Hippocampal formation (tissue), 2 donors: ENCODE results near the gene LRRC70.

ENCODE experiments used
- DNase-seq, 2 donors: peaks; one replicate each; lab custom pipeline; 2025; lab: John Stamatoyannopoulos, UW

Gene LRRC70

GRCh38 chr5:62575066-62575465 is 3.6 kb upstream of the LRRC70 start:
- DNase-seq: no peak

DNA sequence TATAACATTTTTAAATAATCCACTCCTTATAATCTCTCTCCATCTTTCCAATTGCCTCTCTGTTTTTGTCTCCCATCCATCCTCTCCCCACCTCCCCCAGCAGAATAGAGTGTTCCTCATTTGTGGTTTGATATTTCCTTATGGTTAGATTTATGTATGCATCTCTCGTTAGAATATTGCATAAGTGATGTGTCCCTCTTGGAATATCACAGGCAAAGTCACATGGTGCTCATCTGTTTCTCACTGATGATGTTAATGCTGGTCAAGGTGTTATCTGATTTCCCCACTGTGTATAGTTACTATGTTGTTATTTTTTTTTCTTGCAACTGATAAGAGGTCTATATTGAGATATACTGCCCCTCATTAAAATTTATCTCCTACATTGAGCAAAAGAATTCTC is 3.1 kb upstream of the LRRC70 start:
- DNase-seq: no peak

GRCh38 chr5:62576570-62577170 is 1.9 kb upstream of the LRRC70 start:
- DNase-seq: no peak

DNA sequence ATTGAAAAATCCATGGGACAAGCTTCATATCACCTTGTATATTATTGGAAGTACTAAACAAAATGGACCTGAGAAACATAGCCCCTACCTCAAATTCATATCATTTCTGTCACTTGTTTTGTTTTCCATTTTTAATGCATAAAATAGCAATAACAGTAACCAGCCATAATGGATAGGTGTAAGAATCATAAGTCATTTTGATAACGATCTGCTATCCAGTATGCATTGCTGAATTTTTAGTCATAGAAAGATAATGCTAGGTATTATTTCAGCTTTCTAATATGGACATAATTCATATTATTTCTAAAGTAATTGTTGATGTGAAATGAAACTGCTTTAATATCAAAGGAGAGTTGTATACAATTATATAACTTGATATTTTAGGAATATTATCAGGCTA is 1.1 kb upstream of the LRRC70 start:
- no peak for DNase-seq

DNA sequence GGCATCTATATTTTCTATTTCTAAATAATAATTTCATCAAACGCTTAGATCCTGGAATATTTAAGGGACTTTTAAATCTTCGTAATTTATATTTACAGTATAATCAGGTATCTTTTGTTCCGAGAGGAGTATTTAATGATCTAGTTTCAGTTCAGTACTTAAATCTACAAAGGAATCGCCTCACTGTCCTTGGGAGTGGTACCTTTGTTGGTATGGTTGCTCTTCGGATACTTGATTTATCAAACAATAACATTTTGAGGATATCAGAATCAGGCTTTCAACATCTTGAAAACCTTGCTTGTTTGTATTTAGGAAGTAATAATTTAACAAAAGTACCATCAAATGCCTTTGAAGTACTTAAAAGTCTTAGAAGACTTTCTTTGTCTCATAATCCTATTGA is 1.1 kb downstream of the LRRC70 start:
- no peak for DNase-seq

DNA sequence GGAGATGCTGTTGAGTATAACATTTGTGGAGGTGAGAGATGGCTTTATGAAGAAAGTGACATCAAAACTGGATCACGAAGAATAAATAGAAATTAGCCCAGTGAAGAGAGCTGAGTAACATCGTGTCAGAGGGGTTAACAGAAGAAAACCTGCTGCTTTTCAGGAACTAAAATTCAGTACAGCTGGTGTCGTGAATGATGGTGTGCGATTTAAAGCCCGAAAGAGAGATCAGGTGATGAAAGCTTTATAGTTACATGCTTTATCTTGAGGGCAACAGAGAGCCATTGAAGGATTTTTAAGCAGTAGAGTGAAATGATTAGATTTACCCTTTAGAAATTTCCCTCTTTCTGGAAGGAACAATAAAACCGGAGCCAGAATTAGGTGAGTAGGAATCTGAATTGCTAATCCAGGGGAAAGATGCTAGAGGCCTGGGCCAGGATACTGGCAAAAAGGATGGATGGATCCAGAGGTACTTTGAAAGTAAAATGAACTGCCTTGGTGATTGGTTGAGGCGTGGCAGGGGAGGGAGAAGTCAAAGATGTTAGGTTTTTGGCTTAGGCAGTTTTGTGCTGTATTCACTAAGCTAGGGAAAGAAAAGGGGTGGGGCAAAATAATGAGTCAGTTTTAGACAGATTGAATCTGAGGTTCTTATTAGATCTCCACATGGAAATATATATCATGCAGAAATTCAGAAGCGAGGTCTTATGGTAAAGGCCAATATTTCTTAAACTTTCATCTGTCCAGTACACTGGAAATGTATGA is 3.4 kb downstream of the LRRC70 start:
- no peak for DNase-seq

DNA sequence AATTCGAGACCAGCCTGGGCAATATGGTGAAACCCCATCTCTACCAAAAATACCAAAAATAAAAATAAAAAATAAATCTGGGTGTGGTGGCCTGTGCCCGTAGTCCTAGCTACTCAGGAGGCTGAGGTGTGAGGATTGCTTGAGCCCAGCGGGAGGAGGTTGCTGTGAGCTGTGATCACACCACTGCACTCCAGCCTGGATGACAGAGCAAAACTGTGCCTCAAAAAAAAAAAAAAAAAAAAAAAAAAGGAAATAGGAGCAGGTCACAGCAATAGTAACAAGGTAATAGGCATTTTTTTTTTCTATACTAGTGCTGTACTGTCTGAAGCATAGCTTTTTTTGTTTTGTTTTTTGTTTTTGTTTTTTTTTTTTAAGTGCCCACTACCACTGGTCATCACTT is 5.8 kb downstream of the LRRC70 start:
- DNase-seq: no peak

- DNase-seq: no peak
Measured at GRCh38 chr5:62585306-62585705, 6.7 kb downstream of the LRRC70 start.

- no peak for DNase-seq
Measured at GRCh38 chr5:62585751-62586150, 7.1 kb downstream of the LRRC70 start.

DNA sequence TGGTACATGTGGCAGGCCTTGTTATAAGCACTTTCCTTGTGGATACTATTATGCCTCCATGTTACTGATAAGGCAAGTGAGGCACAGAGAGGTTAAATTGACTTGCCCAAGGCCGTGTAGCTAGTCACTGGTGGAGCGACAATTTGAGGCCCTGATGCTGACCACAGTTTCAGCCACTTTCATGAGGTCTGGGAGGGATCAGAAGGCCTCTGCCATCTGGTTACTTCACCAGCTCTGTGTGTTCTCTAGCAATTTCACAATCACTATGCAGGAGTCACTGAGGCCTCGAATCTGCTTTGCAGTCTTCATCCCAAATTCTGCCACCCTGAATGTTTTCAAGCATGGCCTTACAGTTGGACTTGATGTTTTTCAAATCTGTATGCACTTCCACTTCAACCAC is 9.1 kb downstream of the LRRC70 start:
- no peak for DNase-seq

DNA sequence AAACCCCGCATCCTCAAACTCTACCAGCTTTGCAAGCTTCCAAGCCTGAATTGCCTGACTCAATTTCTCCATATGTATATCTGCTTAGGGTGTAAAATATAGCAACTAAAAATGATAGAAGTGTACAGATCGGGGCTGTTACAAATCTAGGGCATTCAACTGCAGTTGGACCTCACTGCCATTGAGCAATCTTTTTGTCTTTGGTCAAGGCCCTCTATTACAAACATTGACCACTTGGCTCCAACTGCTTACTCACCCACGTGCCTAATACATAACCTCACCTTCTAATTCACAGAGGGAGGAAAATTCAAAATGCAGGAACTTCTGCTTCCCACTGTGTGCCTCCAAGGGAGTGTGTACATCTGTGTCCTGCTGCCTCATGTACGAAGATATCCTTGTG is 10.0 kb downstream of the LRRC70 start:
- DNase-seq: no peak

GRCh38 chr5:62589504-62589903 is 10.9 kb downstream of the LRRC70 start:
- DNase-seq: no peak

DNA sequence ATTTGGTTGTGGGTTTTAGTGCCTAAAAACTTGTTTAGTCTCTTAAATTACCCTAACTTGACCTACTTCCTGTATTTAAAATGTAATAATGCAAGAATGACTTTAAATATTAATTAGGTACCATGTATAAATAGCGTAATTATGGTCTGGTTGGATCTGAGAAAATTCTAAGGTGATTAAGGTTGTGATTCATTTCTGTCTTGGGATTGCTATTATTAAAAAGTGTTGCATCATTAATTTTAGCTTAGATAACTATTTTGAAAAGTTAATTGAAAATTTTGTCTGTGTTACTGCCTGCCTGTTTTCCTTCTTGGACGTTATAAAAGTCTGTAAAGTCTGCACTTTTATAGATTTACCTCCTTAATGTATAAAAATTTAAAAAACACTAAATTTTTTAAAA is 11.8 kb downstream of the LRRC70 start:
- DNase-seq: no peak

GRCh38 chr5:62592558-62592957 is 13.9 kb downstream of the LRRC70 start:
- DNase-seq: no peak

DNA sequence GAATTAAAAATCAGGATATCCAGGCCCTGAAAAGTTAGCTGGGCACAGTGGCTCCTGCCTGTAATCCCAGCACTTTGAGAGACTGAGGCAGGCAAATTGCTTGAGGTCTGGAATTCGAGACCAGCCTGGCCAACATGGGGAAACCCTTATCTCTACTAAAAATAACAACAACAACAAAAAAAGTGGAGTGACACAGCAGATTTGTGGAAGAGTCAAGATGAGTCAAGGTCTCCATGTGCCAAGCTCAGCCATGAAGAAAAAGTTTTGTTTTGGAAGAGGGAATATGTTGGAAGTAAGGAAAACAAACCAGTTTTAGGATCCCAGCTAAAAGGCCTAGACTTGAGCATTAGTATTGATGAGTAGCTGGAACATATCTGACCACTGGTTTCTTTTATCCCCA is 14.7 kb downstream of the LRRC70 start:
- DNase-seq: no peak

DNA sequence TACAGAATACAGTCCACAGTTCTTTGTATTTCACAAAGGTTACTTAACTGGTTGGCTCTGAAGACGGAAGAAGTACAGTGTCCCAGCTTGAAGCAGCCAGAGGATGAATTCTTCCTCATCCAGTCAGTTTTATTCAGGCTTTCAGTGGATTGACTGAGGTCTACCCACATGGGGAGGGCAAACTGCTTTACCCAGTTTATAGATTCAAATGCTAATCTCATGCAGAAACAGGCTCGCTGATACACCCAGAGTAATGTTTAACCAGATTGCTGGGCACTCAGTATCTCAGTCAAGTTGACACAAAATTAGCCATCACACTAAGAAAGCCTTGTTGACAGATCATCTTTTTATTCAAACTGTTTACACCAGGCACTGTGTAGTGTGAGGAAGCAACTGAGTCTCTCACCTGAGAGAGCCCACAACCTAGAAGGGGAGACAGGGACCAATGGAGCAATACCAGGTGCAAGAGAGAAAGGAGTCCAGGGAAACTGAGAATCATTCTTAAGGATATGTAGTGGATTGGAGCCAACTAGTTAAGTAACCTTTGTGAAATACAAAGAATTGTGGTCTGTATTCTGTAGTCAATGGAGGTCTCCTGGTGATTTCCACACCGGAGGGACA is 15.9 kb downstream of the LRRC70 start:
- DNase-seq: no peak

GRCh38 chr5:62596096-62596495 is 17.5 kb downstream of the LRRC70 start:
- DNase-seq: no peak

GRCh38 chr5:62596691-62597090 is 18.1 kb downstream of the LRRC70 start:
- no peak for DNase-seq

DNA sequence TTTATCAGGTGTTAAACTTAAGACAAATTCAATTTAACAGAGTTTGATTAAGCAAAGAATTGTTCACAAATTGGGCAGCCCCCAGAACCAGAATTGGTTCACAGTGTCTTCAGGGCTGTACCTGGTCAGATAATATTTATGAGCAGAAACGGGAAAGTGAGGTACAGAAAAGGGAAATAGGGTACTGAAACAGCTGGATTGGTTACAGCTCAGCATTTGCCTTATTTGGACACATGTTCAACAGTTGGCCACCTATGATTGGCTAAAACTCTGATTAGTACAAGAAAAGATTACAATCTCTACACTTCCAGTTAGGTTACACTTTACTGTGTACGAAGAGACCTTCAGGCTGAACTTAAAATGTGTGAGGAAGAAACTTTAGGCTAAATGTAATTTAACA is 18.7 kb downstream of the LRRC70 start:
- no peak for DNase-seq

GRCh38 chr5:62600560-62601252 is 22.1 kb downstream of the LRRC70 start:
- DNase-seq: no peak

DNA sequence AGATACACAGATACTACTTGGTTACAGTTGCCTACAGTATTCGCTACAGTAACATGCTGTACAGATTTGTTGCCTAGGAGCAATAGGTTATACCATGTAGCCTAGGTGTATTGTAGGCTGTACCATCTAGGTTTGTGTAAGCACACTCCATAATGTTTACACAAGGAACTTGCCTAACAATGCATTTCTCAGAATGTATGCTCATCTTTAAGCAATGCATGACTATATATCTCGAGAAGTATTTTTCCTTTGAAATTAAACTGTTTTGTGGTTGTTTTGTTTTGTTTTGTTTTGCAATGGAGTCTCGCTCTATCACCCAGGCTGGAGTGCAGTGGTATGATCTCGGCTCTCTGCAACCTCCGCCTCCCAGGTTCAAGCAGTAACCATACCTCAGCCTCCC is 25.3 kb downstream of the LRRC70 start:
- no peak for DNase-seq

- DNase-seq: no peak
Measured at GRCh38 chr5:62605638-62606037, 27.0 kb downstream of the LRRC70 start.

GRCh38 chr5:62606878-62607277 is 28.3 kb downstream of the LRRC70 start:
- no peak for DNase-seq
